Inferior parietal cortex (tissue), 1 donor: ENCODE results near the gene TOR3A.

Experiments used
- DNase-seq: peaks from one replicate; pipeline ENCODE4 v3.0.0-alpha.2; 2016; ENCODE audit errors: extremely low spot score

The TOR3A gene

GRCh38 chr1:179145521-179145920 is 63.7 kb downstream of the TOR3A start:
- DNase-seq: no peak
